ENCODE measurements around the gene BTF3L4.
"Not testable (repeated sequence)": the region's sequence is repeated elsewhere in the genome, so short reads cannot be mapped to it uniquely, and the experiment has no call there.

BTF3L4 gene

DNA sequence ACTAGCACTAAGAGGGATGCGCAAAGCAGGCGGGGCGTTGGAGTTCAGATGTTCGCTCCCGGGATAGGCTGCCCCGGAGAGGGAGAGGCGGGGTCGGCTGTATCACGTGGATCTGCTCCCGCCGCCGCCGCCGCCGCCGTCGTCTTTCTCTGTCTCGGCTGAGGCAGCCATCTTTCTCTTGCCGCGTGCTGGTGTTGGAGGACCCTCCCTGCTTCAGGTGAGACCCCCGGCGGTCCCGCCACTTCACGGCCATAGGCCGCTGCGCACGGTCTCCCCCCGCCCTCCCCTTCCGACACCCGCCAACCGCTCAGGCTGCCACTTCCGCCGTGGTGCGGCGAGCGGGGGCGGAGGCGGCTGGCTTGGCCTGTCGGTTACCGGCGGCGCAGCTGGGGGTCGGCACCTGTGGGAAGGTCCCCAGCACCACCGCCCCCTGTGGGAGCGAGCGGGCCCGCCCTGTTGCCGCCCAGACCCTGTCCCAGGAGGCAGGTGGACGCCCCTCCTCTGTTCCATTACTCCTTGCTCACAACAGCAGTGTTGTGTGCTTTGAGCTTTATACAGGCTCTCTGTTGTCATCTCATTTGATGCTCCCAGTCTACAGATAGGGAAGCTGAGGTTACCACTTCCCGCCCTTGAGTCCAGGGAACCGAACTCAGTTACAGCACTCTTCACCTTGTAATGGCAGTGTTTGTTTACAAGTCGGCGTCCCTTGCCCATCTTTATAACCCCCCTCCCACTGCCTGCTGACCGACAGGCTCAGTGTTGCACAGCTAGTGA, at the start of gene BTF3L4:
TSS of gene BTF3L4 (plus strand) at position 133 of the 774 bp plus-strand sequence. CDS start 3,553 bp downstream, outside the sequence.
- Mint-ChIP-seq H3K36me3 (ENCODE audit: insufficient read depth) (peaks cover 26% of the 10 kb centered on the region), H3K27ac (ENCODE audit: low read depth) (peak within 1 kb of the TSS; percentile 80), H3K4me1 (peaks cover 52% of the 10 kb centered on the region), H3K9me3 (no peaks in the 10 kb centered on the region), H3K4me3 (peak within 1 kb of the TSS; percentile 91), H3K27me3 (no peaks in the 10 kb centered on the region)
- peak; percentile 79 to 84 for DNase-seq (ENCODE audit: low spot score in 2 of 2)
- peak; percentile 95 for ATAC-seq (replicated peaks; ENCODE audit: extremely low read depth, poor library complexity, severe bottlenecking)

GRCh38 chr1:52007215-52008002, 48.7 kb upstream of the BTF3L4 start:
- no peaks in the 10 kb centered on the region for H3K36me3 Mint-ChIP-seq (ENCODE audit: insufficient read depth)
- H3K27ac Mint-ChIP-seq (ENCODE audit: low read depth), result no peak overlapping the region
- peaks cover 24% of the 10 kb centered on the region for H3K27me3 Mint-ChIP-seq
- H3K4me3 Mint-ChIP-seq, result no peak overlapping the region
- no peak for ATAC-seq (replicated peaks; ENCODE audit: extremely low read depth, poor library complexity, severe bottlenecking)
- H3K4me1 Mint-ChIP-seq, result no peaks in the 10 kb centered on the region
- DNase-seq (ENCODE audit: low spot score in 2 of 2), result no peak
- H3K9me3 Mint-ChIP-seq, result no peaks in the 10 kb centered on the region

DNA sequence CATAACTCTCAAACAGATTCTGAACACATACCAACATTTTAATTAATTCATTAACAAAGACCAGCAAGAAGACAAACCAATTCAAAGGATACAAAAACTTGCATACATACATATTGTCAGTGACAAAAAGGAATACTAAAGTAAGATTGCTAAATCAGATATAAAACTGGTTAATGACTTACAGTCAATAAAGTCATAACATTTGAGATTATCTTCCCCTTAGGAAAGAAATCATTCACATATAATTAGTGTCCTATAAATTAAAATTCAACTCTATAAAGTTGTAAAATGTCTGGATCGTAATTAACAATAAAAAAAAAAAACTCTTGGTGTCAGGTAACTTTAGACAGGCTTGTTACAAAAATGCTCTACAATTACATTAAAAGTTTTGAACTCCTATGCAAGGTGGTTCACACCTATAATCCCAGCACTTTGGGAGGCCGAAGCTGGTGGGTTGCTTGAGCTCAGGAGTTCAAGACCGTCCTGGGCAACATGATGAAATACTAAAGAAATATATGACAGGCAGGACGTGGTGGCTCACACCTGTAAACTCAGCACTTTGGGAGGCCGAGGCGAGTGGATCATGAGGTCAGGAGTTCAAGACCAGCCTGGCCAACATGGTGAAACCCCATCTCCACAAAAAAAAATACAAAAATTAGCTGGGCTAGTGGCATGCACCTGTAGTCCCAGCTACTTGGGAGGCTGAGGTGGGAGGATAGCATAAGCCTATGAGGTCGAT, 47.9 kb upstream of the BTF3L4 start:
- no peaks in the 10 kb centered on the region for H3K4me1 Mint-ChIP-seq
- no peak overlapping the region for H3K4me3 Mint-ChIP-seq
- H3K36me3 Mint-ChIP-seq (ENCODE audit: insufficient read depth), result no peaks in the 10 kb centered on the region
- DNase-seq (ENCODE audit: low spot score in 2 of 2), result no peak
- no peak overlapping the region for H3K27ac Mint-ChIP-seq (ENCODE audit: low read depth)
- ATAC-seq (replicated peaks; ENCODE audit: extremely low read depth, poor library complexity, severe bottlenecking), result no peak
- peaks cover 24% of the 10 kb centered on the region for H3K27me3 Mint-ChIP-seq
- H3K9me3 Mint-ChIP-seq, result no peaks in the 10 kb centered on the region

DNA sequence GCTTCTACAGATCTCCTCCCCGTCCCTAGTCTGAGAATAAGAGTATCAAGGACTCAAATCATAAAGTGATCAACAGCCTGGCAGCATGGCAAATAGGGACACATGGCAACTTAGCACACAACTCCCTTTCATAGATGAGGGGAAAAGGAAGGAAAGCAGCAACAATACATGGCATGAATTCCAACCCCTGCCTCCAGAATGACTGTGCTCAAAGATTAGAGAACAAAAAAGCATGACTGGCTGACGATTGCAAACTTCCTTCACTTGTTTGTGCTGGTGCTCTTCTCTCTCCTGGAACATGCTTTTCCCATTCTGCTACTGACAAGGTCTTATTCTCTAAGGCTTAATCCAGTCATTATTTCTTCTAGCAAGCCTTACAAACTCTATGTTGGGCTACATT, 34.0 kb upstream of the BTF3L4 start:
- DNase-seq (ENCODE audit: low spot score in 2 of 2), result no peak
- Mint-ChIP-seq H3K4me1 (no peaks in the 10 kb centered on the region), H3K27me3 (no peaks in the 10 kb centered on the region), H3K9me3 (no peaks in the 10 kb centered on the region), H3K4me3 (no peak overlapping the region), H3K36me3 (ENCODE audit: insufficient read depth) (peaks cover 42% of the 10 kb centered on the region), H3K27ac (ENCODE audit: low read depth) (no peak overlapping the region)
- no peak for ATAC-seq (replicated peaks; ENCODE audit: extremely low read depth, poor library complexity, severe bottlenecking)

- no peak for DNase-seq (ENCODE audit: low spot score in 2 of 2)
- H3K27ac Mint-ChIP-seq (ENCODE audit: low read depth), result no peak overlapping the region
- H3K9me3 Mint-ChIP-seq, result no peaks in the 10 kb centered on the region
- H3K4me1 Mint-ChIP-seq, result peaks cover 16% of the 10 kb centered on the region
- peaks cover 36% of the 10 kb centered on the region for H3K36me3 Mint-ChIP-seq (ENCODE audit: insufficient read depth)
- H3K4me3 Mint-ChIP-seq, result no peak overlapping the region
- H3K27me3 Mint-ChIP-seq, result no peaks in the 10 kb centered on the region
- ATAC-seq (replicated peaks; ENCODE audit: extremely low read depth, poor library complexity, severe bottlenecking), result no peak
These were observed 29.8 kb upstream of the BTF3L4 start for GRCh38 chr1:52026278-52026677.

DNA sequence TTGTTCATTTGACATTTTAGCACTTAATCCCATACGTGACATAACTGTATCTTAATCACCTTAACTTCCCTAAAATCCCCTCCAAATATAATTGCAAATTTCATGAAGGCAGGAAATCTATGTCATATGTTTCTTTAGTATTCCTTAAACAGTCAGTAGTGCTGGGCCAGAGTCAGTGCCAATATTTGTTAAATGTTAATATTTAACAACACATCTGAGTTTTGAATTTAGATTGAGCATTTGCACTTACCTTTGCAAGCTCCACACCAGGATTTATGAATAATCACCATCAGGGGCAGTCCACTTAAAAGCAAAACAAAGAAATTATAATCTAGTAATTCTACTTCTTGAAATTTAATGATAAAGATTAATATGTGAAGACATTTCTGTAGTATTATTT, 27.8 kb upstream of the BTF3L4 start:
- DNase-seq (ENCODE audit: low spot score in 2 of 2) (no peak), ATAC-seq (replicated peaks; ENCODE audit: extremely low read depth, poor library complexity, severe bottlenecking) (no peak)
- no peak overlapping the region for H3K4me3 Mint-ChIP-seq
- no peaks in the 10 kb centered on the region for H3K27me3 Mint-ChIP-seq
- peaks cover 30% of the 10 kb centered on the region for H3K4me1 Mint-ChIP-seq
- peaks cover 35% of the 10 kb centered on the region for H3K36me3 Mint-ChIP-seq (ENCODE audit: insufficient read depth)
- no peaks in the 10 kb centered on the region for H3K9me3 Mint-ChIP-seq
- no peak overlapping the region for H3K27ac Mint-ChIP-seq (ENCODE audit: low read depth)

- not testable (repeated sequence) for H3K27me3 Mint-ChIP-seq; H3K9me3 Mint-ChIP-seq; DNase-seq (ENCODE audit: low spot score in 2 of 2); H3K4me3 Mint-ChIP-seq; ATAC-seq (replicated peaks; ENCODE audit: extremely low read depth, poor library complexity, severe bottlenecking); H3K27ac Mint-ChIP-seq (ENCODE audit: low read depth)
- peaks cover 35% of the 10 kb centered on the region for H3K36me3 Mint-ChIP-seq (ENCODE audit: insufficient read depth)
- H3K4me1 Mint-ChIP-seq, result peaks cover 30% of the 10 kb centered on the region
These were observed 27.3 kb upstream of the BTF3L4 start for GRCh38 chr1:52028839-52029238.

DNA sequence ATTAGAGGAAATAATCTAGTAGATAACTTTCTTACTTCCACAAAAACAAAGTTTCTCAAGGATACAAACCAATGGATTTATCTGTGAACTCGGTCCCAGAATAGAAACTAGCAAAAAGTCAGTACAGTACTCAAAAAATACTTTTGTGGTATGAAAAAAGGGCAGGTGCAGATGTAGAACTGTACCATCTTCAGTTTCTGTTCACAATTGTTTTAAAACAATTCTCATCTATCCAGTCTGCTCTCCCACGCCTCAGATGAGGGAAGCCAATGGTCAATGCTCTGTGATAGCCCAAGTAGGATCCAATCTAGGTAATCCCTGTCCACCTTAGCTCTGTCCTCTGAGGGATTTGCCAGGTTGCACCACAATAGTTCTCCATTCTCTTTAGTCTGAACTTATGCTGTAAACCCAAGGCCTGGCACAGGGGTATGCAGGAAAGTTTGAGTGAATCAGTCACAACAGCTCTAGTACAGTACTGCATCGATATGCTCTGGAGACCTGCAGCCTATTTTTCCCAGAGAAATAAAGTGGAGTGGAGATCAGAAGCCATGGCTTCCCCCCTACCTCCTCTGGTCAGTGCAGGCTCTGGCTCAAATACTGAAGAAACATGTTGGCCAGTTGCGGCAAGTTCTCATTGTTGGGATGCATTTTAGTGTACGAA, 23.8 kb upstream of the BTF3L4 start:
- no peaks in the 10 kb centered on the region for H3K27me3 Mint-ChIP-seq
- H3K4me1 Mint-ChIP-seq, result peaks cover 34% of the 10 kb centered on the region
- peak overlapping the region; percentile 92 for H3K4me3 Mint-ChIP-seq
- DNase-seq (ENCODE audit: low spot score in 2 of 2), result no peak
- no peaks in the 10 kb centered on the region for H3K9me3 Mint-ChIP-seq
- H3K27ac Mint-ChIP-seq (ENCODE audit: low read depth), result peak overlapping the region; percentile 93
- ATAC-seq (replicated peaks; ENCODE audit: extremely low read depth, poor library complexity, severe bottlenecking), result no peak
- peaks cover 19% of the 10 kb centered on the region for H3K36me3 Mint-ChIP-seq (ENCODE audit: insufficient read depth)

GRCh38 chr1:52032785-52033131, 23.3 kb upstream of the BTF3L4 start:
- Mint-ChIP-seq H3K9me3 (no peaks in the 10 kb centered on the region), H3K4me3 (peak overlapping the region; percentile 92), H3K4me1 (peaks cover 34% of the 10 kb centered on the region), H3K36me3 (ENCODE audit: insufficient read depth) (peaks cover 19% of the 10 kb centered on the region), H3K27me3 (no peaks in the 10 kb centered on the region), H3K27ac (ENCODE audit: low read depth) (peak overlapping the region; percentile 93)
- ATAC-seq (replicated peaks; ENCODE audit: extremely low read depth, poor library complexity, severe bottlenecking) (peak; percentile 9), DNase-seq (ENCODE audit: low spot score in 2 of 2) (no peak)

DNA sequence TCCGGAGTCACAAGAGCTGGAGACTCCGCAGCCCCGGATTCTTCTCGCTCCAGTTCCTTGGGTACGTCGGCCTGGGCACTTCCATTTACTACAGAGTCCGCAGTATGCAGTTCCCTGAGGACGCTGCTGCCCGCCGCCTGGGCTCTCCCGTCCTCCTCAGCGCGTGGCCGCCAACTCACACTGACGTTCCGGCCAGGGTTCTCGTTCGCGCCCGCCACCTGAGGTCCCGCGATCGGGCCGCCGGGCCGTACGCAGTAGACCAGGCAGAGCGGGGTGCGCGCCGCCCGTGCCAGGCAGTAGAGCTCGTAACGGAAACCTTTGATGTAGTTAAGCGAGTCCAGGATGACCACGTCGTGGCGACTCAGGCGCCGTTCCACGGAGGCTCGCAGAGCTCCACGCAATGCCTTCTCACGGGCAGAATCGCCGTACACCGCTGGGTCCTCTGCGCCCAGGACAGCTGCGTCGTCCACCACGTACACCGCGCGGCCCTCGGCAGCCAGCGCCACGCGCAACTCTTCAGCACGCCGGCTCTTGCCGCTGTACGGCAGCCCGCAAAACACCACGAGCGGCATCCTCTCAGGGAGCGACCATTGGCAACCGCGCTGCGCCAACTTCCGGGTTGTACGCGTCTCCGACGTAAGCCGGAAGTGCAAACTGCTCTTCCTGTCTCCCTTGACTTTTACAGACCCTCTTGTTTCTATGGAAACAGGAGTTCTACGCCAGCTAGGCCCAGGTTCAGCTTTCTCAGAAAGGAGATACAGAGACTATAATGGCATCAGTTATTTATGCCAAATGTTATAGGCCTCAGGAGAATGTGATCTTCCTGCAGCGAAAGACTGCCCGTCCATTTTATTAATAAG, 22.7 kb upstream of the BTF3L4 start, which contains the start of gene KTI12:
TSS of gene KTI12 (minus strand) at position 621 of the 860 bp plus-strand sequence. CDS start at position 572, 49 bp downstream.
- Mint-ChIP-seq H3K27me3 (no peaks in the 10 kb centered on the region), H3K9me3 (no peaks in the 10 kb centered on the region), H3K4me1 (peaks cover 34% of the 10 kb centered on the region), H3K36me3 (ENCODE audit: insufficient read depth) (peaks cover 20% of the 10 kb centered on the region), H3K4me3 (peak within 1 kb of the TSS; percentile 92), H3K27ac (ENCODE audit: low read depth) (peak within 1 kb of the TSS; percentile 93)
- DNase-seq (ENCODE audit: low spot score in 2 of 2), result peak; percentile 75 to 81
- ATAC-seq (replicated peaks; ENCODE audit: extremely low read depth, poor library complexity, severe bottlenecking), result peak; percentile 97

- Mint-ChIP-seq H3K27me3 (no peaks in the 10 kb centered on the region), H3K4me1 (peaks cover 34% of the 10 kb centered on the region), H3K9me3 (no peaks in the 10 kb centered on the region), H3K4me3 (peak overlapping the region; percentile 92), H3K36me3 (ENCODE audit: insufficient read depth) (peaks cover 23% of the 10 kb centered on the region), H3K27ac (ENCODE audit: low read depth) (peak overlapping the region; percentile 93)
- ATAC-seq (replicated peaks; ENCODE audit: extremely low read depth, poor library complexity, severe bottlenecking) (no peak), DNase-seq (ENCODE audit: low spot score in 2 of 2) (no peak)
These were observed 22.1 kb upstream of the BTF3L4 start for GRCh38 chr1:52034050-52034384.
